ENCODE results near the gene ASF1B. TPM values are rescaled to one million over a fixed set of nuclear protein-coding genes. Genes with fewer than 3 reads are reported as not detected.

ASF1B gene
- total RNA-seq, 1 donor from 2014 or later = 2.3 TPM

DNA sequence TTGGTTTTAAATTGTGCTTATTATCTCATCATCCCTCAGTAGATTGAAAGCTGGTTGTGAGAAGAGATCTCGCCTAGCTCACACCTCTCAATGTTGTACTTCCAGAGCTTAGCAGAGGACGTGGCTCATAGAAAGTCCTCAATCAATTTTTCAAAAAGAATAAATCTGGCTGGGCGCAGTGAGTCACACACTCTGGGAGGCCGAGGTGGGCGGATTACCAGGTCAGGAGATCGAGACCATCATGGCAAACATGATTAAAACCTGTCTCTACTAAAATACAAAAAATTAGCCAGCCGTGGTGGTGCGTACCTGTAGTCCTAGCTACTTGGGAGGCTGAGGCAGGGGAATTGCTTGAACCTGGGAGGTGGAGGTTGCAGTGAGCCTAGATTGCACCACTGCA, 4.7 kb upstream of the ASF1B start:
- Mint-ChIP-seq H3K27me3 (ENCODE audit: unreplicated experiment) (peaks cover 2% of the 10 kb centered on the region), H3K4me3 (ENCODE audit: unreplicated experiment) (no peak overlapping the region), H3K9me3 (ENCODE audit: unreplicated experiment) (peaks cover 1% of the 10 kb centered on the region), H3K36me3 (ENCODE audit: unreplicated experiment) (no peaks in the 10 kb centered on the region), H3K4me1 (ENCODE audit: low read depth, unreplicated experiment) (peaks cover 2% of the 10 kb centered on the region), H3K27ac (ENCODE audit: unreplicated experiment) (no peak overlapping the region)
- no peak for DNase-seq
- TF ChIP-seq, protein P1, sequence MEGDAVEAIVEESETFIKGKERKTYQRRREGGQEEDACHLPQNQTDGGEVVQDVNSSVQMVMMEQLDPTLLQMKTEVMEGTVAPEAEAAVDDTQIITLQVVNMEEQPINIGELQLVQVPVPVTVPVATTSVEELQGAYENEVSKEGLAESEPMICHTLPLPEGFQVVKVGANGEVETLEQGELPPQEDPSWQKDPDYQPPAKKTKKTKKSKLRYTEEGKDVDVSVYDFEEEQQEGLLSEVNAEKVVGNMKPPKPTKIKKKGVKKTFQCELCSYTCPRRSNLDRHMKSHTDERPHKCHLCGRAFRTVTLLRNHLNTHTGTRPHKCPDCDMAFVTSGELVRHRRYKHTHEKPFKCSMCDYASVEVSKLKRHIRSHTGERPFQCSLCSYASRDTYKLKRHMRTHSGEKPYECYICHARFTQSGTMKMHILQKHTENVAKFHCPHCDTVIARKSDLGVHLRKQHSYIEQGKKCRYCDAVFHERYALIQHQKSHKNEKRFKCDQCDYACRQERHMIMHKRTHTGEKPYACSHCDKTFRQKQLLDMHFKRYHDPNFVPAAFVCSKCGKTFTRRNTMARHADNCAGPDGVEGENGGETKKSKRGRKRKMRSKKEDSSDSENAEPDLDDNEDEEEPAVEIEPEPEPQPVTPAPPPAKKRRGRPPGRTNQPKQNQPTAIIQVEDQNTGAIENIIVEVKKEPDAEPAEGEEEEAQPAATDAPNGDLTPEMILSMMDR (IDR thresholded peaks at IDR 0.05; ENCODE audit: partially characterized antibody, unreplicated experiment) = no peak

DNA sequence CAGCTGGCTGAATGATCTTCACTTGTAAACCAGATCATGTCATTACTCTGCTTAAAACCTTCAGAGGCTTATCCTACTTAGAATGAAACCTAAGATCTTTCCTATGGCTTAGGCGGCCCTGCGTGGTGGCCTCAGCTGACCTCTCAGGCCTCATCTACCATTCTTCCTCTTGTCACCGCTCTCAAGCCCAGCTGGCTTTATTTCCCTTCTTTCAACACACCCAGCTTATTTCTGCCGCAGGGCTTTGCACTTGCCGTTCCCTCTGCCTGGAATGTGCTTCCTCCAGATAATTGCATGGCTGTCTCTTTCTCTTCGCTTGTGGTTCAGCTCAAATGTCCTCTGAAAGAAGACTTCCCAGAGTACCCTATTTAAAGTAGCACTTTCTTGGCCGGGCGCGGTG, 3.6 kb upstream of the ASF1B start:
- no peak for DNase-seq
- Mint-ChIP-seq H3K27me3 (ENCODE audit: unreplicated experiment) (peaks cover 6% of the 10 kb centered on the region), H3K4me3 (ENCODE audit: unreplicated experiment) (no peak overlapping the region), H3K9me3 (ENCODE audit: unreplicated experiment) (peaks cover 3% of the 10 kb centered on the region), H3K36me3 (ENCODE audit: unreplicated experiment) (no peaks in the 10 kb centered on the region), H3K27ac (ENCODE audit: unreplicated experiment) (no peak overlapping the region), H3K4me1 (ENCODE audit: low read depth, unreplicated experiment) (peaks cover 3% of the 10 kb centered on the region)
- TF ChIP-seq, protein P1 (IDR thresholded peaks at IDR 0.05; ENCODE audit: partially characterized antibody, unreplicated experiment) = no peak

DNA sequence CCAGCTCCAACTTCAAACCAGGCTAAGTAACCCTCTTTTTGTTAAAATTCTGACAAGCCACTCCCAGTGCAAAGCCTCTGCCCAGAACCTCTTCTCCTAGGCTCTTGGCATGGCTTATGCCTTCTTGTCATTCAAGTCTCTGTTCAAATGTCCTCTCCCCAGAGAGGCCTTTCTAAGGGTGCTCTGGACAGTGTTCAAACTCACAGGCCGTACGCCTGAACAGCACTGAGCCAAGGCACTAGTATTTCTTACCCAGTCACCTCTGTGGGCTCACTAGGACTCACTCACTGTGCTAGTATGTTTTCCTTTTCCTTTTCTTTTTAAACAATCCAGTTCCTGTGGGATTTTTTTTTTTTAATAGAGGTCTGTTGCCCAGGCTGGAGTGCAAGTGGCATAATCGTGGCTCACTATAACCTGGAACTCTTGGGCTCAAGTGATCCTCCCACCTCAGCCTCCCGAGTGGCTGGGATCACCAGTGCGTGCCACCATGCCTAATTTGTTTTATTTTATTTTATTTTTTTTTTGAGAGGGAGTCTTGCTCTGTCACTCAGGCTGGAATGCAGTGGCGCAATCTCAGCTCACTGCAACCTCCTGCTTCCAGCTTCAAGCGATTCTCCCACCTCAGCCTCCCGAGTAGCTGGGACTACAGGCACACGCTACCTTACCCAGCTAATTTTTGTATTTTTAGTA, 2.3 kb upstream of the ASF1B start:
- DNase-seq = no peak
- Mint-ChIP-seq H3K36me3 (ENCODE audit: unreplicated experiment) (no peaks in the 10 kb centered on the region), H3K27me3 (ENCODE audit: unreplicated experiment) (peaks cover 6% of the 10 kb centered on the region), H3K9me3 (ENCODE audit: unreplicated experiment) (peaks cover 3% of the 10 kb centered on the region), H3K4me3 (ENCODE audit: unreplicated experiment) (no peak overlapping the region), H3K27ac (ENCODE audit: unreplicated experiment) (no peak overlapping the region), H3K4me1 (ENCODE audit: low read depth, unreplicated experiment) (peaks cover 6% of the 10 kb centered on the region)
- TF ChIP-seq, protein P1 (IDR thresholded peaks at IDR 0.05; ENCODE audit: partially characterized antibody, unreplicated experiment) = no peak

DNA sequence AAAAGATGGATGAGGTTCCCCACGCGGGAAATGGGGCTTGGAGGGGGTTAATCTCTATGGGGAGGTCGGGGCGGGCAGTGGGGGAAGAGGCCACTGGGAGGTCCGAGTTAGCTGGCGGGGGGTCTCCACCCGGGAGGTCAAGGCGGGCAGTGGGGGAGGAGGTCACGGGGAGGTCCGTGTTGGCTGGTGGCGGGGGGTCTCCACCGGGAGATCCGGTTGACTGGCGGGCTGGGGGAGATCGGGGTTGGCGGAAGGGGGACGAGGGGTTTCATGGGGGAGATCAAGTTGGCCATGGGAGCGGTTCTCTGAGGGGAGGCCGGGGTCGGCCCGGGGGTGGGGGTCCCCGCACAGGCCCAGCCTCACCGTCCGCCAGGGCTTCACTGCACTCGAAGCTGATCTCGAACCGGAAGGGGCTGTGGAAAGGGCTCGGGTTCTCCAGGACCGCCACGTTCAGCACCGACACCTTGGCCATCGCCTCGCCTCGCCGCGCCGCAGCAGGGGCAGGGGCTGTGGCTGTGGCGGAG, 342 bp downstream of the ASF1B start:
- peaks cover 3% of the 10 kb centered on the region for H3K9me3 Mint-ChIP-seq (ENCODE audit: unreplicated experiment)
- H3K4me3 Mint-ChIP-seq (ENCODE audit: unreplicated experiment) = peak overlapping the region; percentile 80
- no peak for DNase-seq
- no peak overlapping the region for H3K27ac Mint-ChIP-seq (ENCODE audit: unreplicated experiment)
- peaks cover 6% of the 10 kb centered on the region for H3K4me1 Mint-ChIP-seq (ENCODE audit: low read depth, unreplicated experiment)
- H3K36me3 Mint-ChIP-seq (ENCODE audit: unreplicated experiment) = no peaks in the 10 kb centered on the region
- peaks cover 6% of the 10 kb centered on the region for H3K27me3 Mint-ChIP-seq (ENCODE audit: unreplicated experiment)
- TF ChIP-seq, protein P1 (IDR thresholded peaks at IDR 0.05; ENCODE audit: partially characterized antibody, unreplicated experiment) = no peak

DNA sequence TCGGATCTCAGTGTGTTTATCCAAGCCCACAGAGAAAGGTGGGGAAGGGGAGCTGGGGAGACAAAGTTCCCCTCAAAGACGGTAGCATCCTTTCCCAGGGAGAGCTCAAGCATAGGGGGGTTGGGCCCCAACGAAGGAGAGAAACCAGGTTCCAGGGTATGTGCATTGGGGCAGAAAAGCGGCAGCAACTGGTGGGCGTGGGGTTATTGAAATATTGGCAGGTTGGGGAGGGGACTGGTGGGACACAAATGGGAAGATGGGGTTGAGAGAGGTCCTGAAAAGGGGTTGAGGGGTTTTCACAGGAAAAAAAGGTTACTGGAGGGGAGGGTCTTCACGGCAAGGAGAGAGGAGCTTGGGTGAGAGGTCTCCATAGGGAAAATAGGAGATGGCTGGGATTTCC, 1.0 kb downstream of the ASF1B start:
- Mint-ChIP-seq H3K36me3 (ENCODE audit: unreplicated experiment) (no peaks in the 10 kb centered on the region), H3K27me3 (ENCODE audit: unreplicated experiment) (peaks cover 6% of the 10 kb centered on the region), H3K4me1 (ENCODE audit: low read depth, unreplicated experiment) (peaks cover 6% of the 10 kb centered on the region), H3K4me3 (ENCODE audit: unreplicated experiment) (peak overlapping the region; percentile 80), H3K9me3 (ENCODE audit: unreplicated experiment) (peaks cover 3% of the 10 kb centered on the region), H3K27ac (ENCODE audit: unreplicated experiment) (no peak overlapping the region)
- DNase-seq = no peak
- TF ChIP-seq, protein P1 (IDR thresholded peaks at IDR 0.05; ENCODE audit: partially characterized antibody, unreplicated experiment) = no peak

Measured in glutamatergic neuron (in vitro differentiated cells).